Renal cortex interstitium (tissue), 11 donors: ENCODE results near the gene KCNC4. TPM values are rescaled to one million over a fixed set of nuclear protein-coding genes. Genes with fewer than 3 reads are reported as not detected.
A peak's percentile ranks its signal among the peaks of the same experiment; 100 is the strongest.

Source experiments
- DNase-seq, 11 donors: peaks; one replicate each; pipeline ENCODE4 v3.0.0-alpha.2; 2013; ENCODE audit warnings: low read depth in 9 of 11, low spot score in 4 of 11; ENCODE audit errors: extremely low read depth in 1 of 11
- polyA plus RNA-seq, 3 donors: library from polyadenylated mRNA; unstranded; fragments of 120-200 nt; gene quantifications; one replicate each; pipeline ENCODE4 v1.2.1, GENCODE V29; 2013; ENCODE audit not compliant: insufficient read length in 3 of 3

Gene KCNC4
- polyA plus RNA-seq, 3 donors = 4.7 to 7.5 (median 4.7) TPM

- no peak for DNase-seq
These were observed 25.7 kb upstream of the KCNC4 start for GRCh38 chr1:110184446-110184845.

- DNase-seq = no peak
These were observed 24.9 kb upstream of the KCNC4 start for GRCh38 chr1:110185181-110185580.

GRCh38 chr1:110186558-110186957 lies 23.6 kb upstream of the KCNC4 start:
- DNase-seq = no peak

GRCh38 chr1:110187139-110187890 lies 22.8 kb upstream of the KCNC4 start:
- no peak for DNase-seq

- no peak for DNase-seq
These were observed 22.0 kb upstream of the KCNC4 start for GRCh38 chr1:110188035-110188618.

- DNase-seq = no peak
These were observed 20.9 kb upstream of the KCNC4 start for GRCh38 chr1:110189181-110189580.

- DNase-seq = no peak
These were observed 19.7 kb upstream of the KCNC4 start for GRCh38 chr1:110190282-110190929.

- DNase-seq = no peak
These were observed 17.6 kb upstream of the KCNC4 start for GRCh38 chr1:110192541-110192940.

GRCh38 chr1:110195196-110195595 lies 14.9 kb upstream of the KCNC4 start:
- DNase-seq = no peak

- no peak for DNase-seq
These were observed 13.0 kb upstream of the KCNC4 start for GRCh38 chr1:110196917-110197765.

- DNase-seq = no peak
These were observed 12.0 kb upstream of the KCNC4 start for GRCh38 chr1:110197905-110198629.

- DNase-seq = no peak
These were observed 11.4 kb upstream of the KCNC4 start for GRCh38 chr1:110198746-110199145.

GRCh38 chr1:110200190-110200589 lies 9.9 kb upstream of the KCNC4 start:
- DNase-seq = no peak

GRCh38 chr1:110200666-110201065 lies 9.4 kb upstream of the KCNC4 start:
- no peak for DNase-seq

- DNase-seq = no peak
These were observed 8.8 kb upstream of the KCNC4 start for GRCh38 chr1:110201157-110201825.

- DNase-seq = peak in 7 of 11 donors; percentile 46 to 72 (median 55)
These were observed 7.0 kb upstream of the KCNC4 start for GRCh38 chr1:110203021-110203661.

- DNase-seq = no peak
These were observed 5.0 kb upstream of the KCNC4 start for GRCh38 chr1:110205156-110205555.

- no peak for DNase-seq
These were observed 4.4 kb upstream of the KCNC4 start for GRCh38 chr1:110205591-110206155.
